PC-3 (cell line): Measurements from ENCODE around the gene MICALL1. TPM values are rescaled to one million over a fixed set of nuclear protein-coding genes. Genes with fewer than 3 reads are reported as not detected.

Source experiments
- ATAC-seq: fragments of 200-7000 bp; cut with Tn5 transposase; 2 replicates; pipeline ENCODE4 v1.9.1; 2020; ENCODE audit warnings: mild to moderate bottlenecking, moderate library complexity
- BruUV-seq: library from RNA; stranded (reverse); fragments of 400-500 nt; replicated peaks from 2 replicates; lab custom pipeline; 2021; lab: Mats Ljungman, UMichigan
- CTCF ChIA-PET: fragments of 300-600 bp; sonication (Branson Sonifier 250); formaldehyde crosslinking; loops from one replicate; lab custom pipeline; 2022; ENCODE audit warnings: antibody characterized with exemption; lab: Charles Lee
- POLR2A ChIA-PET: fragments of 300-600 bp; sonication (Branson Sonifier 250); formaldehyde crosslinking; loops from one replicate; lab custom pipeline; 2022; ENCODE audit warnings: antibody characterized with exemption; ENCODE audit not compliant: unreplicated experiment; lab: Charles Lee
- DNase-seq: peaks from one replicate; pipeline ENCODE4 v3.0.0-alpha.2; 2015
- H2AFZ ChIP-seq: fragments of 300-600 bp; sonication (generic); 2 replicates; pipeline ENCODE4 v1.6.0; 2016; ENCODE audit warnings: antibody characterized with exemption, low read length
- H3F3A ChIP-seq: fragments of 300-600 bp; sonication (generic); one replicate; pipeline ENCODE4 v1.6.0; 2017; ENCODE audit warnings: antibody characterized with exemption, low read length, control low read depth, mild to moderate bottlenecking; ENCODE audit not compliant: unreplicated experiment
- H3K27ac ChIP-seq: fragments of 300-600 bp; sonication (generic); 2 replicates; pipeline ENCODE4 v1.5.1; 2016; ENCODE audit warnings: mild to moderate bottlenecking, low read length
- H3K27me3 ChIP-seq: fragments of 300-600 bp; sonication (generic); 2 replicates; pipeline ENCODE4 v1.6.1; 2016; ENCODE audit warnings: low read length, mixed read lengths
- H3K36me3 ChIP-seq: fragments of 300-600 bp; sonication (generic); 2 replicates; pipeline ENCODE4 v1.6.1; 2016; ENCODE audit warnings: low read depth, mixed run types, low read length, mixed read lengths
- H3K4me1 ChIP-seq: fragments of 300-600 bp; sonication (generic); 2 replicates; pipeline ENCODE4 v1.5.1; 2016; ENCODE audit warnings: low read length; ENCODE audit not compliant: insufficient read depth
- H3K4me2 ChIP-seq: fragments of 300-600 bp; sonication (generic); 2 replicates; pipeline ENCODE4 v1.6.0; 2016; ENCODE audit warnings: low read length
- H3K4me3 ChIP-seq: fragments of 300-600 bp; sonication (generic); 2 replicates; pipeline ENCODE4 v1.5.1; 2016; ENCODE audit warnings: mild to moderate bottlenecking, low read length, mixed read lengths
- H3K79me2 ChIP-seq: fragments of 300-600 bp; sonication (generic); 2 replicates; pipeline ENCODE4 v1.6.1; 2017; ENCODE audit warnings: low read length, mixed read lengths
- H3K9ac ChIP-seq: fragments of 300-600 bp; sonication (generic); 2 replicates; pipeline ENCODE4 v1.6.0; 2016; ENCODE audit warnings: mild to moderate bottlenecking, low read length
- H3K9me2 ChIP-seq: fragments of 300-600 bp; sonication (generic); replicated peaks from 2 replicates; pipeline ENCODE4 v1.6.1; 2016; ENCODE audit warnings: mixed run types, low read length, mixed read lengths
- H3K9me3 ChIP-seq: fragments of 300-600 bp; sonication (generic); 2 replicates; pipeline ENCODE4 v1.6.1; 2016; ENCODE audit warnings: low read length, mixed read lengths
- H4K20me1 ChIP-seq: fragments of 300-600 bp; sonication (generic); 2 replicates; pipeline ENCODE4 v1.6.1; 2016; ENCODE audit warnings: low read length, mixed read lengths
- EZH2 ChIP-seq: fragments of 300-600 bp; sonication (generic); IDR thresholded peaks from one replicate; pipeline ENCODE4 v1.6.1; 2017; ENCODE audit warnings: antibody characterized with exemption, mild to moderate bottlenecking, low read length; ENCODE audit not compliant: unreplicated experiment
- EZH2phosphoT487 ChIP-seq: fragments of 300-600 bp; sonication (generic); IDR thresholded peaks from 2 replicates; pipeline ENCODE4 v1.6.1; 2018; ENCODE audit warnings: mild to moderate bottlenecking, antibody characterized with exemption, low read length, borderline replicate concordance
- intact Hi-C: fragments of 100-400 bp; cut with micrococcal nuclease; formaldehyde crosslinking; loops from 2 replicates; pipeline ENCODE4 v1.9.0; 2023
- total RNA-seq: library from RNA; depleted of rRNA; stranded (reverse); fragments of >200 nt; gene quantifications from 2 replicates; pipeline ENCODE4 v1.2.3, GENCODE V29; 2014
- TF ChIP-seq, protein P1 (sequence below): fragments of 300-600 bp; sonication (generic); conservative IDR thresholded peaks from 2 replicates; pipeline ENCODE4 v1.5.1; 2017; ENCODE audit warnings: antibody characterized with exemption, low read depth, mild to moderate bottlenecking, low read length

MICALL1 gene
- total RNA-seq, 1 experiment from 2014 or later: 20.1 TPM

DNA sequence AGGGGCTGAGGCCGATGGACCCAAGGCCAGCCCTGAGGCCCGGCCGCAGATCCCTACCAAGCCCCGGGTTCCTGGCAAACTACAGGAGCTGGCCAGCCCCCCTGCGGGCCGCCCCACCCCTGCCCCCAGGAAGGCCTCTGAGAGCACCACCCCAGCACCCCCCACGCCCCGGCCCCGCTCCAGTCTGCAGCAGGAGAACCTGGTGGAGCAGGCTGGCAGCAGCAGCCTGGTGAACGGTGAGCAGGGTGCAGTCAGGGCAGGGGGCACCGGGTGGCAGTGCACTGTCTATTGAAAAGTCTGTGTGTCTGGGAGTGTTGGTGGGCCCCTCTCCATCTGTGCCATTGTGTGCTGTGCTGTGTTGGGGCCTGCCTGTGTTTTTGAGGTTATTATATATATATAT, 16.1 kb downstream of the MICALL1 start:
- TF ChIP-seq, protein P1, sequence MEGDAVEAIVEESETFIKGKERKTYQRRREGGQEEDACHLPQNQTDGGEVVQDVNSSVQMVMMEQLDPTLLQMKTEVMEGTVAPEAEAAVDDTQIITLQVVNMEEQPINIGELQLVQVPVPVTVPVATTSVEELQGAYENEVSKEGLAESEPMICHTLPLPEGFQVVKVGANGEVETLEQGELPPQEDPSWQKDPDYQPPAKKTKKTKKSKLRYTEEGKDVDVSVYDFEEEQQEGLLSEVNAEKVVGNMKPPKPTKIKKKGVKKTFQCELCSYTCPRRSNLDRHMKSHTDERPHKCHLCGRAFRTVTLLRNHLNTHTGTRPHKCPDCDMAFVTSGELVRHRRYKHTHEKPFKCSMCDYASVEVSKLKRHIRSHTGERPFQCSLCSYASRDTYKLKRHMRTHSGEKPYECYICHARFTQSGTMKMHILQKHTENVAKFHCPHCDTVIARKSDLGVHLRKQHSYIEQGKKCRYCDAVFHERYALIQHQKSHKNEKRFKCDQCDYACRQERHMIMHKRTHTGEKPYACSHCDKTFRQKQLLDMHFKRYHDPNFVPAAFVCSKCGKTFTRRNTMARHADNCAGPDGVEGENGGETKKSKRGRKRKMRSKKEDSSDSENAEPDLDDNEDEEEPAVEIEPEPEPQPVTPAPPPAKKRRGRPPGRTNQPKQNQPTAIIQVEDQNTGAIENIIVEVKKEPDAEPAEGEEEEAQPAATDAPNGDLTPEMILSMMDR: no peak
- ATAC-seq (no peak), DNase-seq (no peak)
- Histone ChIP-seq H3K9me2 (no peaks in the 10 kb centered on the region), H2AFZ (no peak overlapping the region), H3K4me1 (no peaks in the 10 kb centered on the region), H3F3A (no peaks in the 10 kb centered on the region), H3K27me3 (no peaks in the 10 kb centered on the region), H3K79me2 (no peaks in the 10 kb centered on the region), H3K4me2 (no peak overlapping the region), H3K4me3 (no peak overlapping the region), H3K27ac (no peak overlapping the region), H4K20me1 (no peaks in the 10 kb centered on the region), H3K36me3 (no peaks in the 10 kb centered on the region), H3K9me3 (no peaks in the 10 kb centered on the region), H3K9ac (no peak overlapping the region)
- intact Hi-C loops: no loop called here
- BruUV-seq: no TSS peak
- CTCF ChIA-PET: no interaction called here
- POLR2A ChIA-PET: no interaction called here

DNA sequence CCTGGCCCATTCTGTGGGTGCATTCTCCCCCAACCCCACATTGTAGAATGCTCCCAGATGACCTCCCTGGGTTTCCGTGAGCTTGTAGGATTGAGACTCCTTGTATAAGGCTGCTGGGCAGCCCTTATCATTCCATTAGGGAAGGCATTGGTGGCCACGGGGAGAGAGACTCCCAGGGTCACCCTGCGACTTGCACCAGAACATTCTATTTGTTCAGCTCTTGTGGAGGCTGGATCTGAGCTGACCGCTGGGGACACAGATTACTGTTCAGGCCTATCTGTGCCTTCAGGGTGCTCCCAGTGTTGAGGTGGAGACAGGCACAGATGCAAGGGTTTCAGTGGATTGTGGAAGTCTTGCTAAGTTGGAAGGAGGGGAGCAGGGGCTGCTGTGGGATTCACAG, 17.8 kb downstream of the MICALL1 start:
- no peak overlapping the region for H3K4me3 ChIP-seq
- CTCF ChIA-PET: no interaction called here
- H3K79me2 ChIP-seq: no peaks in the 10 kb centered on the region
- H3K4me2 ChIP-seq: no peak overlapping the region
- no peaks in the 10 kb centered on the region for H3K9me2 ChIP-seq
- H2AFZ ChIP-seq: no peak overlapping the region
- no peaks in the 10 kb centered on the region for H3K27me3 ChIP-seq
- TF ChIP-seq, protein P1: no peak
- TF ChIP-seq EZH2phosphoT487: no peak
- TF ChIP-seq EZH2: no peak
- no peaks in the 10 kb centered on the region; the same call in 1 of the 2 replicates for H3K36me3 ChIP-seq
- no peaks in the 10 kb centered on the region for H4K20me1 ChIP-seq
- BruUV-seq: no TSS peak
- no peak for ATAC-seq
- POLR2A ChIA-PET: no interaction called here
- no peaks in the 10 kb centered on the region for H3K4me1 ChIP-seq
- H3F3A ChIP-seq: no peaks in the 10 kb centered on the region
- H3K9me3 ChIP-seq: no peaks in the 10 kb centered on the region
- H3K9ac ChIP-seq: no peak overlapping the region
- no peak for DNase-seq
- no peak overlapping the region for H3K27ac ChIP-seq
- intact Hi-C loops: no loop called here

DNA sequence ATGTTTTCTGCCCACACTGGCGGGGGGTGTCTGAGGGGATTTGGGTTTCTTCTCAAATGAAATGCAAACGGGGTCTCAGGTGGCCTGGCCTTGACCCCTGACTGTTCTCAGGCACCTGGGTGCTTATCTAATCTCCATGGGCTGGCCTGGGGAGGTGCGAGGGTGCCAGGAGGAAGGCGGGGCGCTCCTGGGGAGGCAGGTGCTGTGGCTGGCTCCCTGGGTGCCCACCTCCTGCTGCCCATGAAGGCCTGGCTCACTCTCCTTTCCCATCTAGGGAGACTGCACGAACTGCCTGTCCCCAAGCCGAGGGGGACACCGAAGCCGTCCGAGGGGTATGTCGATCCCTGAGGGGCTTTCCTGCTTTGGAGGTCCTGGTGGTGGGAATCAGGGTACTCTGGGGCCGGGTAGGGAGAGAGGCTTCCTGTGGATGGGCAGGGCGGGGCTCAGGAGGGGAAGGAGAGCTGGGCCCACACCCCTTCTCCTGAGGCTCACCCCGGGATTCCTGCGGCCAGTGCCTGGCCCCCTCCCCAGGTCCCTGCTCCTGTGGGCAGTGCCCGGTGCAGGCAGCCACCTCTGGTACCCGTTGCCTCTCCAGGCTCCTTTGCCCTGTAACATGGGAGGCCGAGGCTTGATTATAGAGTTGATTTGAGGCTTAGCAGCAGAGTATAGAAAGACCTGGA, 18.4 kb downstream of the MICALL1 start:
- Histone ChIP-seq H3K36me3 (no peaks in the 10 kb centered on the region; the same call in 1 of the 2 replicates), H3K9me3 (no peaks in the 10 kb centered on the region), H3K4me1 (no peaks in the 10 kb centered on the region), H3K4me2 (no peak overlapping the region), H2AFZ (no peak overlapping the region), H3K9me2 (no peaks in the 10 kb centered on the region), H3K27ac (no peak overlapping the region), H3K79me2 (no peaks in the 10 kb centered on the region), H3K9ac (no peak overlapping the region), H3K4me3 (no peak overlapping the region), H3F3A (no peaks in the 10 kb centered on the region), H4K20me1 (no peaks in the 10 kb centered on the region), H3K27me3 (no peaks in the 10 kb centered on the region)
- DNase-seq (no peak), ATAC-seq (no peak)
- CTCF ChIA-PET: no interaction called here
- POLR2A ChIA-PET: no interaction called here
- BruUV-seq: no TSS peak
- intact Hi-C loops: no loop called here
- no peak for TF ChIP-seq EZH2
- TF ChIP-seq EZH2phosphoT487: no peak
- TF ChIP-seq, protein P1: no peak
